GM12872 (cell line): ENCODE results near the gene HBM.
"Not testable (repeated sequence)": the region's sequence is repeated elsewhere in the genome, so short reads cannot be mapped to it uniquely, and the experiment has no call there.

Experiments used
- TF ChIP-seq, protein P1 (sequence below): IDR thresholded peaks from 3 replicates; pipeline ENCODE4 v1.5.1; 2011; ENCODE audit warnings: low read depth, mild to moderate bottlenecking, low read length, moderate library complexity; ENCODE audit not compliant: insufficient read depth

HBM gene

DNA sequence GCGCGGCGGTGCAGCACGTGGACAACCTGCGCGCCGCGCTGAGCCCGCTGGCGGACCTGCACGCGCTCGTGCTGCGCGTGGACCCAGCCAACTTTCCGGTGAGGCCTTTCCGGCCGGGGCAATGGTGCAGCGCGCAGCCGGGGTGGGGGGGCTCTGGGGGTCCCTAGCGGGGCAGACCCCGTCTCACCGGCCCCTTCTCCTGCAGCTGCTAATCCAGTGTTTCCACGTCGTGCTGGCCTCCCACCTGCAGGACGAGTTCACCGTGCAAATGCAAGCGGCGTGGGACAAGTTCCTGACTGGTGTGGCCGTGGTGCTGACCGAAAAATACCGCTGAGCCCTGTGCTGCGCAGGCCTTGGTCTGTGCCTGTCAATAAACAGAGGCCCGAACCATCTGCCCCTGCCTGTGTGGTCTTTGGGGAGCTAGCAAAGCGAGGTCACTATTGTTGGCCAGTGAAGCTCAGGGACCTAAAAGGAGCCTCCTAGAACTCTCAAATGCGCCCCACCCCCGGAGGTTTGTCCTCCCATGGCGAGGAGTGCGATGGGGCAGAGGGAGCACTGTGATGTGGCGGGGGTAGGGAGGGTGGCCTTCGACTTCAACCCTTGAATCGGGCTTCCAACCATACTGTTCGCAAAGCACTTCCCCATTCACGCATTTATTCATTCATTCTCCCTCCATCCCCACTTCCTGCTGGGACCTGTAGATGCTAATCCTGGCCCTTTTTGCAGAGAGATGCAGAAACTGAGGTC lies 770 bp downstream of the HBM start:
- TF ChIP-seq, protein P1, sequence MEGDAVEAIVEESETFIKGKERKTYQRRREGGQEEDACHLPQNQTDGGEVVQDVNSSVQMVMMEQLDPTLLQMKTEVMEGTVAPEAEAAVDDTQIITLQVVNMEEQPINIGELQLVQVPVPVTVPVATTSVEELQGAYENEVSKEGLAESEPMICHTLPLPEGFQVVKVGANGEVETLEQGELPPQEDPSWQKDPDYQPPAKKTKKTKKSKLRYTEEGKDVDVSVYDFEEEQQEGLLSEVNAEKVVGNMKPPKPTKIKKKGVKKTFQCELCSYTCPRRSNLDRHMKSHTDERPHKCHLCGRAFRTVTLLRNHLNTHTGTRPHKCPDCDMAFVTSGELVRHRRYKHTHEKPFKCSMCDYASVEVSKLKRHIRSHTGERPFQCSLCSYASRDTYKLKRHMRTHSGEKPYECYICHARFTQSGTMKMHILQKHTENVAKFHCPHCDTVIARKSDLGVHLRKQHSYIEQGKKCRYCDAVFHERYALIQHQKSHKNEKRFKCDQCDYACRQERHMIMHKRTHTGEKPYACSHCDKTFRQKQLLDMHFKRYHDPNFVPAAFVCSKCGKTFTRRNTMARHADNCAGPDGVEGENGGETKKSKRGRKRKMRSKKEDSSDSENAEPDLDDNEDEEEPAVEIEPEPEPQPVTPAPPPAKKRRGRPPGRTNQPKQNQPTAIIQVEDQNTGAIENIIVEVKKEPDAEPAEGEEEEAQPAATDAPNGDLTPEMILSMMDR: no peak

DNA sequence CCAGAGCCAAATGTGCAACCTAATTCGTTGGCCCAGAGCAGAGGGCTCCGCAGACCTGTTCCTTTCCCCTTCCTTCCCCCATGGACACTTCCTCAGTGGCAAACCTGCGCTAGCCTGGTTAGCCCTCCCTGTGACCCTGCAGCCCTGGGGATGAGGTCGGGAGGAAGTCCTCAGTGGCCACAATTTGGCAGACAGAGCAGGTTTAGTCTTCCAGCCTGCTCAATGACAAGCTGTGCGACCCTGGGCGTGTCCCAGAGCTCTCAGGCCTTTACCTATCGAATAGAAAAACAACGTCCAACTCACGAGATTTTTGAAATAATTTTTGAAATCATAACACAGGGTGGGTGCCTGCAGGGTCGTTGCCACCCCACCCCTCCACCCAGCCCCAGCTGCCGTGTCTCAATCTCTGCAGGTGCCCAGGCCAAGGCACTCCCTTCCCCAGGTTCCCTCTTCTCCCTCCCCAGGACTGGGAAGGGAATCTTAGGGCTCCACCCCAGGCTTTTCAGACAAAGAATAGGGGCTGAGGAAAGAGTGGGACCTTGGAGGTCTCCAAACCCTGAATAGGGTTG lies 1.4 kb downstream of the HBM start:
- TF ChIP-seq, protein P1: no peak

DNA sequence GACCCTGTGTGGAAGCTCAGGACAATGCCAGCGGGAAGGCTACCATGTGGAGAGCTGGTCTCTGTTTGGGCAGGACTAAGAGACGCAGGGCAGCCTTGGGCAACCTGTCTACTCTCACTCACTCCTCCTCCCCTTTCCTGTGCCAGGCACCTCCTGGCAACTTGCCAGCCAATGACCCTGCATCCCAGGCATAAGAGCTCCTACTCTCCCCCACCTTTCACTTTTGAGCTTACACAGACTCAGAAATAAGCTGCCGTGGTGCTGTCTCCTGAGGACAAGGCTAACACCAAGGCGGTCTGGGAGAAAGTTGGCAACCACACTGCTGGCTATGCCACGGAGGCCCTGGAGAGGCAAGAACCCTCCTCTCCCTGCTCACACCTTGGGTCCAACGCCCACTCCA lies 2.6 kb downstream of the HBM start:
- TF ChIP-seq, protein P1: no peak

DNA sequence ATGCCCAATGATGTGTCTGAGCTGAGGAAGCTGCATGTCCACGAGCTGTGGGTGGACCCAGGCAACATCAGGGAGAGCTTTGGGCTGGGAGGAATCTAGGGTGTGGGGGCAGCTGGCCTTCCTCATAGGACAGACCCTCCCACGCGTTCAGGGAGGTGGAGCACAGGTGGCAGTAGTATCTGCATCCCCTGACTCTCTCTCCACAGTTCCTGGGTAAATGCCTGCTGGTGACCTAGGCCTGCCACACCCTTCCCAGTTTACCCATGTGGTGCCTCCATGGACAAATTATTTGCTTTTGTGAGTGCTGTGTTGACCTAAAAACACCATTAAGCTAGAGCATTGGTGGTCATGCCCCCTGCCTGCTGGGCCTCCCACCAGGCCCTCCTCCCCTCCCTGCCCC lies 3.2 kb downstream of the HBM start:
- TF ChIP-seq, protein P1: no peak

DNA sequence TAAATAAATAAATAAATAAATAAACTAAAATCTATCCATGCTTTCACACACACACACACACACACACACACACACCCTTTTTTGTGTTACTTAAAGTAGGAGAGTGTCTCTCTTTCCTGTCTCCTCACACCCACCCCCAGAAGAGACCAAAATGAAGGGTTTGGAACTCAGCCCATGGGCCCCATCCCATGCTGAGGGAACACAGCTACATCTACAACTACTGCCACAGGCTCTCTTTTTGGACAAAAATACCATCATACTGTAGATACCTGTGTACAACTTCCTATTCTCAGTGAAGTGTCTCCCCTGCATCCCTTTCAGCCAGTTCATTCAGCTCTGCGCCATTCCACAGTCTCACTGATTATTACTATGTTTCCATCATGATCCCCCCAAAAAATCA lies 5.0 kb downstream of the HBM start:
- TF ChIP-seq, protein P1: no peak

DNA sequence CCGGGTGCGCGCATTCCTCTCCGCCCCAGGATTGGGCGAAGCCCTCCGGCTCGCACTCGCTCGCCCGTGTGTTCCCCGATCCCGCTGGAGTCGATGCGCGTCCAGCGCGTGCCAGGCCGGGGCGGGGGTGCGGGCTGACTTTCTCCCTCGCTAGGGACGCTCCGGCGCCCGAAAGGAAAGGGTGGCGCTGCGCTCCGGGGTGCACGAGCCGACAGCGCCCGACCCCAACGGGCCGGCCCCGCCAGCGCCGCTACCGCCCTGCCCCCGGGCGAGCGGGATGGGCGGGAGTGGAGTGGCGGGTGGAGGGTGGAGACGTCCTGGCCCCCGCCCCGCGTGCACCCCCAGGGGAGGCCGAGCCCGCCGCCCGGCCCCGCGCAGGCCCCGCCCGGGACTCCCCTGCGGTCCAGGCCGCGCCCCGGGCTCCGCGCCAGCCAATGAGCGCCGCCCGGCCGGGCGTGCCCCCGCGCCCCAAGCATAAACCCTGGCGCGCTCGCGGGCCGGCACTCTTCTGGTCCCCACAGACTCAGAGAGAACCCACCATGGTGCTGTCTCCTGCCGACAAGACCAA lies 6.7 kb downstream of the HBM start, which contains the start of gene HBA2:
Gene HBA2, plus strand, starts transcription at position 503 of the 568 bp plus-strand sequence. Its CDS starts 37 bp downstream, at position 540.
- TF ChIP-seq, protein P1: not testable (repeated sequence)
